Measurements from ENCODE around the gene CHSY1.

The CHSY1 gene

GRCh38 chr15:101148166-101148880 is 103.5 kb downstream of the CHSY1 start:
- no peak overlapping the region for H2BK12ac ChIP-seq (ENCODE audit: low read length)
- H3K9me3 ChIP-seq (replicated peaks in 1 of 2; ENCODE audit: control insufficient read depth in 2 of 2, insufficient read depth in 1 of 2, low read depth in 1 of 2, low read length in 2 of 2) = peaks cover 0 to 2% of the 10 kb centered on the region in 2 donors
- no peak overlapping the region for H2AFZ ChIP-seq (ENCODE audit: low read length)
- peak overlapping the region; percentile 65 for H2BK15ac ChIP-seq (ENCODE audit: low read length)
- no peak overlapping the region for H2BK5ac ChIP-seq (ENCODE audit: low read length)
- DNase-seq (ENCODE audit: low spot score) = no peak
- no CpG with 5 or more reads among the region's 17 CpGs for WGBS, 2 donors (ENCODE audit: extremely low coverage in 2 of 2, insufficient read length in 2 of 2, insufficient replicate concordance in 1 of 2)
- H3K18ac ChIP-seq (ENCODE audit: low read length) = peak overlapping the region; percentile 29
- H3K27me3 ChIP-seq (ENCODE audit: control insufficient read depth in 3 of 3, insufficient read depth in 3 of 3, low read depth in 1 of 3, low read length in 3 of 3) = no peaks in the 10 kb centered on the region
- H4K91ac ChIP-seq (ENCODE audit: low read depth, low read length, poor library complexity) = no peak overlapping the region
- peak overlapping the region; percentile 77 for H2AK5ac ChIP-seq (ENCODE audit: low read depth, low read length)
- H3K4ac ChIP-seq (ENCODE audit: low read length) = no peak overlapping the region
- peaks cover 0 to 2% of the 10 kb centered on the region in 2 donors for H3K4me1 ChIP-seq (ENCODE audit: control insufficient read depth in 2 of 2, insufficient read depth in 1 of 2, low read depth in 1 of 2, low read length in 2 of 2)
- no peak overlapping the region for H3K4me3 ChIP-seq (ENCODE audit: low read length in 2 of 2)
- H2BK120ac ChIP-seq (ENCODE audit: low read depth, low read length) = no peak overlapping the region
- no peak overlapping the region for H4K8ac ChIP-seq (ENCODE audit: low read depth, low read length)
- no peak overlapping the region for H3K14ac ChIP-seq (ENCODE audit: low read length)
- no peaks in the 10 kb centered on the region for H3K36me3 ChIP-seq (replicated peaks in 1 of 2; ENCODE audit: control insufficient read depth in 2 of 2, insufficient read depth in 2 of 2, low read length in 2 of 2)
- no peaks in the 10 kb centered on the region for H3K79me1 ChIP-seq (ENCODE audit: low read depth, low read length)
- H3K4me2 ChIP-seq (ENCODE audit: insufficient read depth, low read length, poor library complexity, severe bottlenecking) = no peak overlapping the region
- H3K9ac ChIP-seq (ENCODE audit: low read depth, low read length, poor library complexity) = no peak overlapping the region
- no peak overlapping the region for H3K27ac ChIP-seq (replicated peaks; ENCODE audit: low read length)
- no peak overlapping the region for H3K23ac ChIP-seq (ENCODE audit: low read depth, low read length, poor library complexity)

GRCh38 chr15:101147181-101147580 is 104.7 kb downstream of the CHSY1 start:
- no CpG with 5 or more reads among the region's 5 CpGs for WGBS, 2 donors (ENCODE audit: extremely low coverage in 2 of 2, insufficient read length in 2 of 2, insufficient replicate concordance in 1 of 2)
- H3K9me3 ChIP-seq (replicated peaks in 1 of 2; ENCODE audit: control insufficient read depth in 2 of 2, insufficient read depth in 1 of 2, low read depth in 1 of 2, low read length in 2 of 2) = no peaks in the 10 kb centered on the region
- H3K36me3 ChIP-seq (replicated peaks in 1 of 2; ENCODE audit: control insufficient read depth in 2 of 2, insufficient read depth in 2 of 2, low read length in 2 of 2) = no peaks in the 10 kb centered on the region
- no peaks in the 10 kb centered on the region for H3K27me3 ChIP-seq (ENCODE audit: control insufficient read depth in 3 of 3, insufficient read depth in 3 of 3, low read depth in 1 of 3, low read length in 3 of 3)
- peaks cover 0 to 2% of the 10 kb centered on the region in 2 donors for H3K4me1 ChIP-seq (ENCODE audit: control insufficient read depth in 2 of 2, insufficient read depth in 1 of 2, low read depth in 1 of 2, low read length in 2 of 2)
- H3K79me1 ChIP-seq (ENCODE audit: low read depth, low read length) = no peaks in the 10 kb centered on the region
- no peak overlapping the region for H2BK12ac ChIP-seq (ENCODE audit: low read length)
- no peak overlapping the region for H3K23ac ChIP-seq (ENCODE audit: low read depth, low read length, poor library complexity)
- no peak overlapping the region for H3K4ac ChIP-seq (ENCODE audit: low read length)
- no peak overlapping the region for H3K4me2 ChIP-seq (ENCODE audit: insufficient read depth, low read length, poor library complexity, severe bottlenecking)
- H2BK120ac ChIP-seq (ENCODE audit: low read depth, low read length) = no peak overlapping the region
- no peak overlapping the region for H2AFZ ChIP-seq (ENCODE audit: low read length)
- H3K14ac ChIP-seq (ENCODE audit: low read length) = no peak overlapping the region
- H4K91ac ChIP-seq (ENCODE audit: low read depth, low read length, poor library complexity) = no peak overlapping the region
- no peak overlapping the region for H3K27ac ChIP-seq (replicated peaks; ENCODE audit: low read length)
- H3K9ac ChIP-seq (ENCODE audit: low read depth, low read length, poor library complexity) = no peak overlapping the region
- no peak for DNase-seq (ENCODE audit: low spot score)
- H2BK15ac ChIP-seq (ENCODE audit: low read length) = no peak overlapping the region
- no peak overlapping the region for H2BK5ac ChIP-seq (ENCODE audit: low read length)
- H2AK5ac ChIP-seq (ENCODE audit: low read depth, low read length) = no peak overlapping the region
- H4K8ac ChIP-seq (ENCODE audit: low read depth, low read length) = no peak overlapping the region
- H3K18ac ChIP-seq (ENCODE audit: low read length) = no peak overlapping the region
- no peak overlapping the region for H3K4me3 ChIP-seq (ENCODE audit: low read length in 2 of 2)

- H3K9me3 ChIP-seq (replicated peaks in 1 of 2; ENCODE audit: control insufficient read depth in 2 of 2, insufficient read depth in 1 of 2, low read depth in 1 of 2, low read length in 2 of 2) = no peaks in the 10 kb centered on the region
- H3K9ac ChIP-seq (ENCODE audit: low read depth, low read length, poor library complexity) = no peak overlapping the region
- no CpG with 5 or more reads among the region's 8 CpGs for WGBS, 2 donors (ENCODE audit: extremely low coverage in 2 of 2, insufficient read length in 2 of 2, insufficient replicate concordance in 1 of 2)
- H2BK120ac ChIP-seq (ENCODE audit: low read depth, low read length) = no peak overlapping the region
- H2BK12ac ChIP-seq (ENCODE audit: low read length) = no peak overlapping the region
- H3K4me3 ChIP-seq (ENCODE audit: low read length in 2 of 2) = peak overlapping the region in 1 of 2 donors; percentile 1
- H3K4ac ChIP-seq (ENCODE audit: low read length) = no peak overlapping the region
- no peak for DNase-seq (ENCODE audit: low spot score)
- peaks cover 0 to 2% of the 10 kb centered on the region in 2 donors for H3K4me1 ChIP-seq (ENCODE audit: control insufficient read depth in 2 of 2, insufficient read depth in 1 of 2, low read depth in 1 of 2, low read length in 2 of 2)
- no peak overlapping the region for H4K91ac ChIP-seq (ENCODE audit: low read depth, low read length, poor library complexity)
- H2AFZ ChIP-seq (ENCODE audit: low read length) = no peak overlapping the region
- H3K79me1 ChIP-seq (ENCODE audit: low read depth, low read length) = no peaks in the 10 kb centered on the region
- H4K8ac ChIP-seq (ENCODE audit: low read depth, low read length) = no peak overlapping the region
- H3K23ac ChIP-seq (ENCODE audit: low read depth, low read length, poor library complexity) = no peak overlapping the region
- H3K36me3 ChIP-seq (replicated peaks in 1 of 2; ENCODE audit: control insufficient read depth in 2 of 2, insufficient read depth in 2 of 2, low read length in 2 of 2) = no peaks in the 10 kb centered on the region
- no peak overlapping the region for H2AK5ac ChIP-seq (ENCODE audit: low read depth, low read length)
- H3K14ac ChIP-seq (ENCODE audit: low read length) = no peak overlapping the region
- H3K18ac ChIP-seq (ENCODE audit: low read length) = no peak overlapping the region
- H3K4me2 ChIP-seq (ENCODE audit: insufficient read depth, low read length, poor library complexity, severe bottlenecking) = no peak overlapping the region
- no peak overlapping the region for H2BK15ac ChIP-seq (ENCODE audit: low read length)
- no peak overlapping the region for H3K27ac ChIP-seq (replicated peaks; ENCODE audit: low read length)
- H3K27me3 ChIP-seq (ENCODE audit: control insufficient read depth in 3 of 3, insufficient read depth in 3 of 3, low read depth in 1 of 3, low read length in 3 of 3) = no peaks in the 10 kb centered on the region
- no peak overlapping the region for H2BK5ac ChIP-seq (ENCODE audit: low read length)
Measured at GRCh38 chr15:101146118-101146702, 105.6 kb downstream of the CHSY1 start.

GRCh38 chr15:101145362-101145761 is 106.5 kb downstream of the CHSY1 start:
- no peak overlapping the region for H3K4me2 ChIP-seq (ENCODE audit: insufficient read depth, low read length, poor library complexity, severe bottlenecking)
- WGBS, 2 donors (ENCODE audit: extremely low coverage in 2 of 2, insufficient read length in 2 of 2, insufficient replicate concordance in 1 of 2) = no CpG with 5 or more reads among the region's 4 CpGs
- no peaks in the 10 kb centered on the region for H3K27me3 ChIP-seq (ENCODE audit: control insufficient read depth in 3 of 3, insufficient read depth in 3 of 3, low read depth in 1 of 3, low read length in 3 of 3)

More at GRCh38 chr15:101145362-101145761, 106.5 kb downstream of the CHSY1 start:
- no peaks in the 10 kb centered on the region for H3K79me1 ChIP-seq (ENCODE audit: low read depth, low read length)
- no peak overlapping the region for H2BK15ac ChIP-seq (ENCODE audit: low read length)
- H2AK5ac ChIP-seq (ENCODE audit: low read depth, low read length) = no peak overlapping the region
- H3K36me3 ChIP-seq (replicated peaks in 1 of 2; ENCODE audit: control insufficient read depth in 2 of 2, insufficient read depth in 2 of 2, low read length in 2 of 2) = no peaks in the 10 kb centered on the region
- no peak overlapping the region for H3K18ac ChIP-seq (ENCODE audit: low read length)
- no peaks in the 10 kb centered on the region for H3K9me3 ChIP-seq (replicated peaks in 1 of 2; ENCODE audit: control insufficient read depth in 2 of 2, insufficient read depth in 1 of 2, low read depth in 1 of 2, low read length in 2 of 2)
- no peak overlapping the region for H3K4me3 ChIP-seq (ENCODE audit: low read length in 2 of 2)
- no peak overlapping the region for H4K8ac ChIP-seq (ENCODE audit: low read depth, low read length)
- H4K91ac ChIP-seq (ENCODE audit: low read depth, low read length, poor library complexity) = no peak overlapping the region
- no peak overlapping the region for H3K14ac ChIP-seq (ENCODE audit: low read length)
- H3K9ac ChIP-seq (ENCODE audit: low read depth, low read length, poor library complexity) = no peak overlapping the region
- H3K27ac ChIP-seq (replicated peaks; ENCODE audit: low read length) = no peak overlapping the region
- H2BK5ac ChIP-seq (ENCODE audit: low read length) = no peak overlapping the region
- H2BK12ac ChIP-seq (ENCODE audit: low read length) = no peak overlapping the region
- H3K4ac ChIP-seq (ENCODE audit: low read length) = no peak overlapping the region
- H3K4me1 ChIP-seq (ENCODE audit: control insufficient read depth in 2 of 2, insufficient read depth in 1 of 2, low read depth in 1 of 2, low read length in 2 of 2) = peaks cover 0 to 2% of the 10 kb centered on the region in 2 donors
- no peak overlapping the region for H2BK120ac ChIP-seq (ENCODE audit: low read depth, low read length)
- no peak for DNase-seq (ENCODE audit: low spot score)
- H2AFZ ChIP-seq (ENCODE audit: low read length) = no peak overlapping the region
- no peak overlapping the region for H3K23ac ChIP-seq (ENCODE audit: low read depth, low read length, poor library complexity)
